DMS53 treated with DMSO at 0.1 percent for 48 hours (cell line): ENCODE results near the gene CBR3.
A peak's percentile ranks its signal among the peaks of the same experiment; 100 is the strongest.
"Not testable (repeated sequence)": the region's sequence is repeated elsewhere in the genome, so short reads cannot be mapped to it uniquely, and the experiment has no call there.

Experiments
- DNase-seq: peaks from one replicate; lab custom pipeline; 2025; ENCODE audit not compliant: unreplicated experiment; lab: John Stamatoyannopoulos, UW

Gene CBR3

GRCh38 chr21:36134803-36135390 is at the start of gene CBR3:
TSS of gene CBR3 (plus strand) at chr21:36135079. CDS start at chr21:36135193, 114 bp downstream.
- DNase-seq = no peak

- DNase-seq = no peak
Measured at GRCh38 chr21:36087362-36088138, 47.3 kb upstream of the CBR3 start.

GRCh38 chr21:36089946-36090345 is 44.9 kb upstream of the CBR3 start:
- DNase-seq = no peak

- DNase-seq = no peak
Measured at GRCh38 chr21:36092681-36093080, 42.2 kb upstream of the CBR3 start.

GRCh38 chr21:36093512-36093911 is 41.4 kb upstream of the CBR3 start:
- DNase-seq = no peak

GRCh38 chr21:36096398-36097290 is 38.2 kb upstream of the CBR3 start:
- DNase-seq = no peak

GRCh38 chr21:36097427-36098181 is 37.3 kb upstream of the CBR3 start:
- DNase-seq = no peak

- DNase-seq = no peak
Measured at GRCh38 chr21:36098182-36098532, 36.7 kb upstream of the CBR3 start.

GRCh38 chr21:36099000-36099399 is 35.9 kb upstream of the CBR3 start:
- DNase-seq = no peak

GRCh38 chr21:36099695-36100211 is 35.1 kb upstream of the CBR3 start:
- DNase-seq = not testable (repeated sequence)

- no peak for DNase-seq
Measured at GRCh38 chr21:36100971-36101641, 33.8 kb upstream of the CBR3 start.

GRCh38 chr21:36103434-36103833 is 31.4 kb upstream of the CBR3 start:
- DNase-seq = no peak

GRCh38 chr21:36104317-36105300 is 30.3 kb upstream of the CBR3 start:
- no peak for DNase-seq

- no peak for DNase-seq
Measured at GRCh38 chr21:36105327-36105842, 29.5 kb upstream of the CBR3 start.

- no peak for DNase-seq
Measured at GRCh38 chr21:36109868-36110267, 25.0 kb upstream of the CBR3 start.

- no peak for DNase-seq
Measured at GRCh38 chr21:36111238-36111637, 23.6 kb upstream of the CBR3 start.

- DNase-seq = peak; percentile 51
Measured at GRCh38 chr21:36113647-36114428, 21.0 kb upstream of the CBR3 start.

GRCh38 chr21:36115138-36115730 is 19.6 kb upstream of the CBR3 start:
- DNase-seq = no peak
